ENCODE results near the gene H2AZ1.

Gene H2AZ1

DNA sequence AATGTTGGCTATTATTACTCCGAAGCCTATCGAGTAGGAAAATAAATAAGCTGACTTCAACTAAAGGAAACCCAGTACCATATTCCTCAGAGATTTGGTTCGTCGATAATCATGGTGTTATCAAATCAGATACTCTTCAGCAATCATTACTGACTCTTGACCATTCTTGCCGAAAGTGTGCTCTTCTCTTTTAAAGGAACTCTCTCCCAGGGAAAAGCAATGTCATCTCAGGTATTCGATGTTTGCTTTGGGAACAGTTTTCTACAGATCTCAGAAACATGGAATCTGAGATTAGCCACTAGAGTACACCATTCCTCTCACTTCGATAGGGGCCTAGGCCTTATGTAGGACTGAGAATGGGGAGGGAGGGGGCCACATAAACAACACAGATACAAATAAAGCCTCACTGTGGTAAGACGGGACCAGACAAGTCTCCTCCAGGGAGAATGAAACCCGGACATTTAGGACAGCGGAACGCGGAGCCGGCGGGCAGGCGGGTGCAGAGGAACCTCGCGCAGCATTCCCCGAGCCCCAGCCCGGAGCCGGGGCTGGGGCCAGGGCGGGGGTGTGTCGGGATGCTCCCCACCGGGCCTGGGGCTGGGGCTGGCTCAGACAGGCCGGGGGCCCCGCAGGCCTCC is 4.2 kb downstream of the H2AZ1 start:
- DNase-seq: peak; percentile 50

DNA sequence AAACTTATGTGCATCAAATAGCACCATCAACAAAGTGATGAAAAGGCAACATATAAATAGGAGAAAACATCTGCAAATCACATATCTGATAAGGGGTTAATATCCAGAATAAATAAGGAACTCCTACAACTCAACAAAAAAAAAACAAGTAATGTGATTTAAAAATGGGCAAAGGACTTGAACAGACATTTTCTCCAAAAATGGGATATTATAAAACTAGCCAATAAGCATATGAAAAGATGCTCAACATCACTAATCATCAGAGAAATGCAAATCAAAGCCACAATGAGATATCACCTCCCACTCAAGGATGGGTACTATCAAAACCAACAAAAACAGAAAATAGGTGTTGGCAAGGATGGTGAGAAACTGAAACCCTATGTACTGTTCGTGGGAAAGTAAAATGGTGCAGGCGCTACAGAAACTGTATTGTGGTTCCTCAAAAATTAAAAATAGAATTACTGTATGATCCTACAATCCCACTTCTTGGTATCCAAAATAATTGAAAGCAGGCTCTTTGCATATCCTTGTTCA is 6.1 kb downstream of the H2AZ1 start:
- DNase-seq: no peak

DNA sequence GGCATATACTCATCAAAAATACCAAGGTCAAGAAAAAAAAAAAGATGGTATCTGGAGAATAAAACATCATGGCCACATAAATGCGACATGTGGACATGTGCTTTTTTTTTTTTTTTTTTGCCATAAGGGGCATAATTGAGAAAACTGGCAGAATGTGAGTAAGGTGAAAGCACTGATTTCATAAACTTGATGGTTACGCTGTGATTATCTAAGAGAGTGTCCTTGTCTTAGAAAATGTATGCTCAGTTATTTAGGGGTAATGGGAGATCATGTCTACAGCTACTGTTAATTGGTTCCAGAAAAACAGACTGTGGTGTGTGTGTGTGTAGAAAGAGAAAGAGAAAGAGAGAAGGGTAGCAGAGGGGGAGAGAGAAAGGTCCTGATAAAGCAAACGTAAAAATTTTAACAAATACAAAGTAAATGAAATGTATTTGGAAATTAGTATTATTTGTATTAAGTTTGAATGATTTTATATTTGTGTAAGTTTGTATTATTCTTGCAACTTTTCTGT is 11.8 kb downstream of the H2AZ1 start:
- no peak for DNase-seq

DNA sequence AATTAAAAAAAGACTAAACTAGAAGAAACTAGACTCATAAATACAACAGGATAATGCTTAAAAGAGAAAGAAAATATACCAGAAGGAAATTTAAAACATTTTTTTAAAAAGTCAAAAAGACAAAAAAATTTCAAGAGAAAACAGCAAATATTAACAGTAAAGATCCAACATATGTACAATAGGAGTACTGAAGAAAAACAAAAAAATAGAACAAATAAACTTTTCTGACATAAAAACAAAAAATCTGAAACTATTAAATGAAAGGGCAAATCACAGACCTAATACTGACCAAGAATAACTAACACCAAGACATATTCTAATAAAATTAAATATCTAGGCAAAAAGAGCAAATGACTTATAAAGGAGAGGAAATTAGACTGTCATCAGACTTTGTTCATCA is 15.2 kb downstream of the H2AZ1 start:
- no peak for DNase-seq

DNA sequence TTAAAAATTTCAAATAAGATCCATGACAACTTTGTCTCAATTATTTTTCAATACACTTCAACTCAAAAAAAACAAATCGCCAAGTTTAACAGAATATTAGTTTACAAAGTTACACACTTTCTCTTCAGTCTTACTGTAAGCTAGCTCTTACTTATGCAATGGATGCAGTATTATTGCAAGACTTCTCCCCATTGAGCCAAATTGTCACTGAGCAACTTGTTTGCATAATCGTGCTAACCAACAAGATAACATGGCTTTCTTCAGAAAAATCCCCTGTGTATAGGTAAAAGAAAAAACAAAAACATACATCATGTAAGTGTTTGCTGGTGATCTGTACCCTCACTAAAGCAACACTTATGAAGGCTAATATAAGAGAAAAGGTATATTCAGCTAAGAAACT is 22.5 kb downstream of the H2AZ1 start:
- no peak for DNase-seq

DNA sequence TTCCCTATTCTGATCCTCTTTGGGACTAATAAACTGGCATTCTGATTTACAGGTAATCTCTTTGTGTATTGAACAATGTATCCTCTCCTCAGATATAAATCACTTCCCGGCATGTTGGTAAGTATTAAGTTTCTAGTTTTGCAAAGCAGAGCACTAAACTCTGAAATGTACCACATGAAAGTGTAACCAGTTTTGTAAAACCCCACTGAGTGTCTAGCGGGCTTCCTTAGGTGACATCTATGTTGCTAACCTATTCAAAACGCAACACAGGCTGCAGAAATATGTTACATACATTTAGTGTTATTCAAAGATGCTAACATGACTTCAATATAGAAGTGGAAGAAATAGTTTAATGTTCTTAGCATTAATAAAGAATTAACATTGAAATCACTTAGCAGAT is 28.9 kb downstream of the H2AZ1 start:
- peak; percentile 8 for DNase-seq

DNA sequence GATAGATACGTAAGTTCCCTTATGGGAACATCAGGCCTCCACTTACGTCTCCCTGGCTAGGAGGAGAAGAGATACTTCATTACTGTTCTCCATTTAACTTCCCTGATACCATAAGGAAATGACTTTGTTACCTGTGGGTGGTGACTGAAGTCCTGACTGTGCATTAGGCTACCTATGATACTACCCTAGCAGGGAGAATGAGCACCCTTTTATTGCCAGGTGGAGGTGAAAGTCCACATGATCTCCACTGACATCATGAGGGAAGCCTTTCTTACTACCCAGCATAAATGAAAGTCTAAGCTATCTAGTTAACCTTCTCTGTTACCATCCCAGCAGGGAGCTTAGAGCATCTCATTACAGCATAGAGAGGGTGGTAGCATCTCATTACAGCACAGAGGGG is 31.4 kb downstream of the H2AZ1 start:
- DNase-seq: no peak

DNA sequence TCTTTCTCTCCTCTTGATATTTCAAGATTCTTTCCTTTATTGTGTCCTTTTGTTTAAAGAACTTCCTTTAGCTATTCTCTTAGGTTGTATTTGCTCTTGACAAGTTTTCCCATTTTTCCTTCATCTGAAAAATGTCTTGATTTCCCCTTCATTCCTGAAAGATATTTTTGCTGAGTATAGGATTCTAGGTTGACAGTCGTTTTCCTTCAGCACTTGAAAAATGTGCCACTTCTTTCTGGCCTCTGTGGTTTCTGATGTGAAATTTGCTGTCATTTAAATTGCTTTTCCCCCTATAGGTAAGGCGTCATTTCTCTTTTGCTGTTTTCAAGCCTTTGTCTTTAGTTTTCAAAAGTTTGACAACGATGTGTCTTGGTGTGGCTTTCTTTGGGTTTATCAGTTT is 32.5 kb downstream of the H2AZ1 start:
- DNase-seq: no peak

DNA sequence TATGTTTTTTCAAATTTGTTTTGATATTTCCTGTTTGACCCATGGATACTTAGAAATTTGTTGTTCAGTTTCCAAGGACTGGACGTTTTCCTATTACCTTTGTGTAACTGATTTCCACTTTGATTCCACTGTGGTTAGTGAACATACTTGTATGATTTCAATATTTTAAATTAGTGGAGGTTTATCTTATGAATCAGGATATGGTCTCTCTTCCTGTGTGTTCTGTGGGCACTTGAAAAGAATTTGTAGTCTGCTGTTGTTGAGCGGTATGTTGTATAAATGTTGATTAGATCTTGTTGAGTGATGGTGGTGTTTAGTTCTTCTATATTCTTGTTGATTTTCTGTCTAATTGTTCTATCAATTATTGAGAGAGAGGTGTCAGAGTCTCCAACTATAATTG is 34.6 kb downstream of the H2AZ1 start:
- no peak for DNase-seq
